Astrocyte of the spinal cord (primary cell): ENCODE measurements around the gene POR.

Source experiments
- DNase-seq: peaks from one replicate; pipeline ENCODE4 v3.0.0; 2011; ENCODE audit warnings: low read depth, low spot score
- H3K4me3 ChIP-seq: 2 replicates; pipeline ENCODE4 v1.5.1; 2011; ENCODE audit warnings: low read depth, mild to moderate bottlenecking, low read length, moderate library complexity
- in situ Hi-C: cut with HindIII; loops from 2 replicates; pipeline ENCODE4 v1.10.0; 2017; ENCODE audit warnings: low sequenced_read_pairs
- TF ChIP-seq, protein P1 (sequence below): IDR thresholded peaks from 2 replicates; pipeline ENCODE4 v1.5.1; 2012; ENCODE audit warnings: low read depth, mild to moderate bottlenecking, low read length, inconsistent platforms

POR gene

GRCh38 chr7:75967487-75967997 is 52.6 kb downstream of the POR start:
- TF ChIP-seq, protein P1, sequence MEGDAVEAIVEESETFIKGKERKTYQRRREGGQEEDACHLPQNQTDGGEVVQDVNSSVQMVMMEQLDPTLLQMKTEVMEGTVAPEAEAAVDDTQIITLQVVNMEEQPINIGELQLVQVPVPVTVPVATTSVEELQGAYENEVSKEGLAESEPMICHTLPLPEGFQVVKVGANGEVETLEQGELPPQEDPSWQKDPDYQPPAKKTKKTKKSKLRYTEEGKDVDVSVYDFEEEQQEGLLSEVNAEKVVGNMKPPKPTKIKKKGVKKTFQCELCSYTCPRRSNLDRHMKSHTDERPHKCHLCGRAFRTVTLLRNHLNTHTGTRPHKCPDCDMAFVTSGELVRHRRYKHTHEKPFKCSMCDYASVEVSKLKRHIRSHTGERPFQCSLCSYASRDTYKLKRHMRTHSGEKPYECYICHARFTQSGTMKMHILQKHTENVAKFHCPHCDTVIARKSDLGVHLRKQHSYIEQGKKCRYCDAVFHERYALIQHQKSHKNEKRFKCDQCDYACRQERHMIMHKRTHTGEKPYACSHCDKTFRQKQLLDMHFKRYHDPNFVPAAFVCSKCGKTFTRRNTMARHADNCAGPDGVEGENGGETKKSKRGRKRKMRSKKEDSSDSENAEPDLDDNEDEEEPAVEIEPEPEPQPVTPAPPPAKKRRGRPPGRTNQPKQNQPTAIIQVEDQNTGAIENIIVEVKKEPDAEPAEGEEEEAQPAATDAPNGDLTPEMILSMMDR = no peak
- DNase-seq = no peak
- no peak overlapping the region for H3K4me3 ChIP-seq
- in situ Hi-C loops = no loop called here

DNA sequence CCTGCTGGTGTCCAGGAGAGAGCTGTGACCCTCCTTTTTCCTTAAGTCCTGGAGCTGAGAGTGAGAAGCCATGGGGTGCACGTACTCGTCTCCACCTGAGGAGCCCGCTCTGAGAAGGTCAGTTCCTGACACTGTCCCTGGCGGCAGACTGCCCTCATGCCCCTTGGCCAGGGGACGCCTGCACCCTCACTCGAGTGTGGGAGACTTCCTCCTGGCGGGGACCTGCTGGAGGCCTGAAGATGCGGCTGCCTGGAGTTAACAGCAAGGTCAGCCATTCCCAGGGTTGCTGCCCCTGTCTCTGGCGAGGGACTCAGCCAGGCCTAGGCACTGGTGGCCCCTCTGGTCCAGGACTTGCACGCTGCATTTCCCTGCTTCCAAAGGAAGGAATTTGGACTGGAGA is 53.1 kb downstream of the POR start:
- TF ChIP-seq, protein P1 = no peak
- no peak for DNase-seq
- no peak overlapping the region for H3K4me3 ChIP-seq
- in situ Hi-C loops = no loop called here

GRCh38 chr7:75968561-75969001 is 53.6 kb downstream of the POR start:
- no peak for DNase-seq
- TF ChIP-seq, protein P1 = no peak
- no peak overlapping the region for H3K4me3 ChIP-seq
- in situ Hi-C loops = no loop called here

DNA sequence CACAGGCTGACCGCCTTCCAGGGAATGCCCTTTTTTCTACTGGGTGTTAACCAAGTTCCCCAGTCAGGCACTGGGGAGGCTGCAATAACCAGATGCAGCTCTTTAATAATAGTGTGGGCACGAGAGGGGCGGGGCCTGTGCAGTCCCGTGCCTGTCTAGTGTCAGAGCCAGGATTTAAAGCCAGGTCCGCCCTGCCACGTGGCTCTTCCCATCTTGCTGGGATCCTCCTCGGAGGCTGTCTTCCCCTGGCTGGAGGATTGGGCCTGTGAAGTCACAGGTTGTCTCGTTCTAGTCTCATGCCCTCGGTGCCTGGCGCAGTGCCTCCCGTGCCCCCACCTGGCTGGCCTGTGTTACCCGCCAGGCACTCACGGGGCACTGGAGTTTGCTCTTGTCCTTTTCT is 54.2 kb downstream of the POR start:
- in situ Hi-C loops = no loop called here
- TF ChIP-seq, protein P1 = no peak
- H3K4me3 ChIP-seq = no peak overlapping the region
- DNase-seq = no peak

DNA sequence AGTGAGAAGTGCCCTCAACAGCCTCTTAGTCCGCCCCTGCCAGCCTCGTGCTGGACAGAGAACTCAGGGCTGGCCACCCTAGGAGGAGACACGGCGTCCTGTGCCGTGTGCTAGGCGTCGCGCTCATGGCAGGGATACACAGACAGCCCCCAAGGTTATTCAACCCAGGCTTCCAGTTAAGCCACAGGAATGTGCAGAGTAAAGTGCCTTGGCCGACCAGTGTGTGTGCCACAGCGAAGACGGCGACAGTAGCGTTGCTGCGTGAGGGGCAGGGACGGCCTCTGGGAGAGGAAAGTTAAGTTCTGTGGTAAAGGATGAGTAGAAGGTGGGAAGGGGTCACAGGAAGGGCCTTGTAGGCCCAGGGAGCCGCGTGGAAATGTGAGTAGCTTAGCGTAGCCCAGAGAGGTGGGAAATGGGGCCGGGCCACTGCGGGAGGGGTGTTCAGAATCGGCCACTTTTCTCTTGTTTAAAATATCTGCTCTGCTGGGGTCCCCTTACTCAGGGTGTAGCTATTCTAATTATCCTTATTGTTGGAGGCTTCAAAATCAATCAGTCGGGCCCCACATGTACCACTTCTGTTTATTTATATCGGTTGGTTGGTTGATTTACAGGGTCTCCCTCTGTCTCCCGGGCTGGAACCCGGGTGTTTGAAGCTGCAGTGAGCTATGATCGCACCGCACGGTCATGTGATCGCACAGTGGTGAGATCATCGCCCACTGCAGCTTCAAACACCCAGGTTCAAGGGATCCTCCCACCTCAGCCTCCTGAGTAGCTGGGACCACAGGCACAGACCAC is 54.9 kb downstream of the POR start:
- TF ChIP-seq, protein P1 = no peak
- in situ Hi-C loops = no loop called here
- no peak for DNase-seq
- no peak overlapping the region for H3K4me3 ChIP-seq

DNA sequence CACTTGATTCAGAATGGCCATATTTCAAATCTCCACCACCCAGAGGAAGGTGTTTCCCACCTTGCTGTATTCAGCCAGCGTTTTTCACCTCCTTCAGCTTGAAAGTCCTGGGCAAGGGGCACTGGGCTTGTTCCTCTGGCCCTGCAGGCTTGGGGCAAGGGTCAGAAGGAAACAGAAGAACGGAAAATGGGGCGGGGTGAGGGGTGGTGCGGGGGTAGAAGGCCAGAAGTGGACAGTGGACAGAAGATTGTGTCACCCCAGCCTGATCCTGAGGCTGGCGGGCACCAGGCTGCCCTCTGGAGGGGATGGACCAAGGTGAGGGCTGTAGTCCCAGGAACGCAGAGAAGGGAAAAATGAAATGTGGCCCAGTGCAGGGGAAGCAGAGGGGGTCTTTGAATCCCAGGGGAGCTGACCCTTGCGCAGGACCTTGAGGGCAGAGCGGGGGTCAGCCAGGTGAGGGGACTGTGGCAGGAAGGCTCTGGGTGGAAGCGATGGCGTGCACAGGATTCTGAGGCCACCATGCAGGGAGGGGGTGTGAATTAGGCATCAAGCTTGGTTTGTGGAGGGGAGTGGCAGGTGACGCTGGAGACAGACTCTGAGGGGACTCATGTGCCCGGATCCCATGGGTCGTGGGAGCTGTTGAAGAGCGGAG is 56.5 kb downstream of the POR start:
- DNase-seq = no peak
- TF ChIP-seq, protein P1 = no peak
- no peak overlapping the region for H3K4me3 ChIP-seq
- in situ Hi-C loops = no loop called here
